K562 (cell line): ENCODE measurements around the gene APP.

ENCODE experiments used
- ATF2 ChIP-seq: sonication (generic); formaldehyde crosslinking; IDR thresholded peaks from 2 replicates; pipeline ENCODE4 v1.8.1; 2022; ENCODE audit warnings: missing genetic modification reagents
- SMAD1 ChIP-seq: fragments of 150-350 bp; IDR thresholded peaks from 2 replicates; pipeline ENCODE4 v1.6.1; 2014; ENCODE audit warnings: low read length, low read depth; ENCODE audit not compliant: partially characterized antibody
- ZNF384 ChIP-seq: IDR thresholded peaks from 2 replicates; pipeline ENCODE4 v1.6.1; 2012; ENCODE audit warnings: low read depth, low read length, improper control_type of control experiment

- no peak for TF ChIP-seq ZNF384
- no peak for TF ChIP-seq SMAD1
- no peak for TF ChIP-seq ATF2
Observed at GRCh38 chr21:25995278-25995677, 175.3 kb downstream of the APP start.
